A673 (cell line): Measurements from ENCODE around the gene HDGFL3.

Source experiments
- CTCF ChIP-seq: fragments of 300-800, 200-600 bp; sonication (generic); conservative IDR thresholded peaks from 2 replicates; pipeline ENCODE4 v1.5.1; 2017; ENCODE audit warnings: low read depth, mild to moderate bottlenecking, antibody characterized with exemption, low read length, moderate library complexity, mixed read lengths
- EZH2 ChIP-seq: fragments of 200-600 bp; sonication (generic); IDR thresholded peaks from 2 replicates; pipeline ENCODE4 v1.6.1; 2017; ENCODE audit warnings: borderline replicate concordance, low read depth, mild to moderate bottlenecking, mixed read lengths, antibody characterized with exemption, low read length; ENCODE audit not compliant: poor library complexity, severe bottlenecking

GRCh38 chr15:83113881-83114674, 93.5 kb downstream of the HDGFL3 start:
- TF ChIP-seq CTCF (no peak), EZH2 (no peak)
